Progenitor cell of endocrine pancreas (in vitro differentiated cells): ENCODE data around the gene DLD. TPM values are rescaled to one million over a fixed set of nuclear protein-coding genes. Genes with fewer than 3 reads are reported as not detected.
A peak's percentile ranks its signal among the peaks of the same experiment; 100 is the strongest.

Experiments used
- DNase-seq: peaks from one replicate; pipeline ENCODE4 v3.0.0; 2021; ENCODE audit warnings: low spot score; ENCODE audit not compliant: unreplicated experiment
- H3K27ac Mint-ChIP-seq: 2 replicates; pipeline ENCODE4 v1.8.0; 2021; ENCODE audit warnings: mild to moderate bottlenecking, moderate library complexity, mixed read lengths
- H3K27me3 Mint-ChIP-seq: 2 replicates; pipeline ENCODE4 v1.8.0; 2021; ENCODE audit warnings: mixed read lengths
- H3K36me3 Mint-ChIP-seq: 2 replicates; pipeline ENCODE4 v1.8.0; 2022; ENCODE audit warnings: mixed read lengths; ENCODE audit not compliant: insufficient read depth
- H3K4me1 Mint-ChIP-seq: 2 replicates; pipeline ENCODE4 v1.8.0; 2021; ENCODE audit warnings: low read depth, mixed read lengths
- H3K4me3 Mint-ChIP-seq: 2 replicates; pipeline ENCODE4 v1.8.0; 2021; ENCODE audit warnings: low read depth, mild to moderate bottlenecking, moderate library complexity, mixed read lengths
- H3K9me3 Mint-ChIP-seq: 2 replicates; pipeline ENCODE4 v1.8.0; 2021; ENCODE audit warnings: low read depth, mixed read lengths
- CTCF ChIP-seq: fragments of 200-600 bp; sonication (generic); IDR thresholded peaks from one replicate; pipeline ENCODE4 v1.5.0; 2021; ENCODE audit warnings: antibody characterized with exemption, mild to moderate bottlenecking; ENCODE audit not compliant: unreplicated experiment
- total RNA-seq: library from RNA; stranded (reverse); gene quantifications from 2 replicates; pipeline ENCODE4 v1.2.1, GENCODE V29; 2021

The DLD gene
- total RNA-seq, 1 donor from 2014 or later: 75.7 TPM

DNA sequence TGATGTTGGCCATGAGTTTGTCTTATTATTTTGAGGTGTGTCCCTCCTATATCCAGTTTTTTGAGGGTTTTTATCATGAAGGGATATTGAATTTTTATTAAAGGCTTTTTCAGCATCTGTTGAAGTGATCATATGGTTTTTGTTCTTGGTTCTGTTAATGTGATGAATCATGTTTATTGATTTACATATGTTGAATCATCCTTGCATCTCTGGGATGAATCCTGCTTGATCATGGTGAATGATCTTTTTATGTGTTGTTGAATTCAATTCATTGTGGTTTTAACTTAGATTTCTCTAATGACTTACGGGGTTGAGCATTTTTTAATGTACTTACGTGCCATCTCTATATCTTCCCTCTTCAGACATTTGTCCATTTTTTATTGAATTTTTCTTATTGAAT, 22.9 kb downstream of the DLD start:
- H3K27ac Mint-ChIP-seq: no peak overlapping the region
- peaks cover 10% of the 10 kb centered on the region for H3K4me1 Mint-ChIP-seq
- H3K27me3 Mint-ChIP-seq: no peaks in the 10 kb centered on the region
- H3K36me3 Mint-ChIP-seq: peaks cover 56% of the 10 kb centered on the region
- no peak for DNase-seq
- no peak for TF ChIP-seq CTCF
- H3K9me3 Mint-ChIP-seq: peaks cover 4% of the 10 kb centered on the region
- no peak overlapping the region for H3K4me3 Mint-ChIP-seq

GRCh38 chr7:107914831-107915230, 23.8 kb downstream of the DLD start:
- Mint-ChIP-seq H3K27me3 (no peaks in the 10 kb centered on the region), H3K36me3 (peaks cover 56% of the 10 kb centered on the region), H3K9me3 (peaks cover 4% of the 10 kb centered on the region), H3K4me3 (no peak overlapping the region), H3K27ac (peak overlapping the region; percentile 44), H3K4me1 (peaks cover 11% of the 10 kb centered on the region)
- DNase-seq: no peak
- TF ChIP-seq CTCF: no peak

DNA sequence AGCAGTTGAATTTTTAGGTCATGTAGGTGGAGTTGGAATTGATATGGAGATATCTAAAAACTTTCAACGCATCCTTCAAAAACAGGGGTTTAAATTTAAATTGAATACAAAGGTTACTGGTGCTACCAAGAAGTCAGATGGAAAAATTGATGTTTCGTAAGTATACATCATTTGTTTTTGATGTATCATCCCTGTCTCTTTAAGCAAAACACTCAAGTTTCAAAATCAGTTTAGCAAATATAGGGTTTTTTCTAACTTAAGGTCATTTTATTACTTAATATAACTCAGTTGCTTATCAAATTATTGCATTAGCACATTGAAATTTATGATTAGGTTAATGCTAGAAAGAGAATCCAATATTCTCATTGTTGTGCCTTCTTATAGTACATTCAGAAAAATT, 24.6 kb downstream of the DLD start:
- no peak for TF ChIP-seq CTCF
- Mint-ChIP-seq H3K36me3 (peaks cover 59% of the 10 kb centered on the region), H3K9me3 (peaks cover 4% of the 10 kb centered on the region), H3K27ac (no peak overlapping the region), H3K4me1 (peaks cover 18% of the 10 kb centered on the region), H3K27me3 (no peaks in the 10 kb centered on the region), H3K4me3 (no peak overlapping the region)
- DNase-seq: no peak

DNA sequence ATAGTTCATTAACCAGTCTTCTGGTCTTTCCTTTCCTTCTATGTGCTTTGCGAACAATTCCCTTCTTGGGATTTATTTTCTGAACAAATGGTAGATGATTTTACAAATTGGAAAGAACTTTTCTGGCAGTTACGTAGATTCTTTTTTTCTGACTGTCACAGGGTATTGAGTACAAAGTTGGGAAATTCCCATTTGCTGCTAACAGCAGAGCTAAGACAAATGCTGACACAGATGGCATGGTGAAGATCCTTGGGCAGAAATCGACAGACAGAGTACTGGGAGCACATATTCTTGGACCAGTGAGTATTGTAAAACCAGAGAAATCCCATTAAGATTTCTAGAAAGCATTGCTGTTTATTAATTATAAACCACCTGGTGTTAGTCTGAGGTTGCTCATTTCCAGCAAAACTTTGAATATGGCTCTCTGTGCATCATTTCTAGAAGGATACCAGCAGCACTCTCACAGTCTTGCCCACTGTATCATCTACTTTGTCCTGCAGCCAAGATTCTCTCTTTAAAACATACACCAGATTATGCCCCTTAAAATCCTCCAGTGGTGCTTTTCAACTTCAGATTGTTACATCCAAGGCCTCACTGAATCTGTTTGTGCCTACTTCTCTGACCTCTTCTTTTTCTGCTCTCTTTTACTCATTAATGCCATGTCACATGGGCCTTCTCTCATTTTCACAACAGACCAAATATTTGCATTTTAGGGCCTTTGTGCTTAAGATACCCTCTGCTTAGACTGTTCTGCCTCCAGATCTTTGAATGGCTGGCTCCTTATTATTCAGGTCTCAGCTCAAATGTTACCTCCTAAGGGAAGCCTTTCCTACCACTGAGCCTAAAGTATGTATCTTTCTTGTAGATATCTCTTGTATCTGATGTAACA, 27.0 kb downstream of the DLD start:
- TF ChIP-seq CTCF: no peak
- H3K4me1 Mint-ChIP-seq: peaks cover 22% of the 10 kb centered on the region
- H3K27ac Mint-ChIP-seq: no peak overlapping the region

GRCh38 chr7:107918948-107919347, 28.0 kb downstream of the DLD start:
- no peak overlapping the region for H3K27ac Mint-ChIP-seq
- H3K4me3 Mint-ChIP-seq: no peak overlapping the region
- H3K36me3 Mint-ChIP-seq: peaks cover 65% of the 10 kb centered on the region
- no peak for DNase-seq
- TF ChIP-seq CTCF: no peak
- H3K27me3 Mint-ChIP-seq: no peaks in the 10 kb centered on the region
- no peaks in the 10 kb centered on the region for H3K9me3 Mint-ChIP-seq
- H3K4me1 Mint-ChIP-seq: peaks cover 22% of the 10 kb centered on the region

More for the DNA sequence above, 27.0 kb downstream of the DLD start:
- H3K27me3 Mint-ChIP-seq: no peaks in the 10 kb centered on the region
- H3K9me3 Mint-ChIP-seq: no peaks in the 10 kb centered on the region
- no peak overlapping the region for H3K4me3 Mint-ChIP-seq
- H3K36me3 Mint-ChIP-seq: peaks cover 65% of the 10 kb centered on the region
- DNase-seq: no peak
